Prostate gland (tissue), 2 donors: Measurements from ENCODE around the gene PSMB1. TPM values are rescaled to one million over a fixed set of nuclear protein-coding genes. Genes with fewer than 3 reads are reported as not detected.
"Not testable (repeated sequence)": the region's sequence is repeated elsewhere in the genome, so short reads cannot be mapped to it uniquely, and the experiment has no call there.

Source experiments
- DNase-seq: peaks from one replicate; pipeline ENCODE4 v3.0.0-alpha.2; 2019; ENCODE audit warnings: low spot score
- H3K27ac ChIP-seq, 2 donors: fragments of 200-600 bp; sonication (generic); 2 replicates each; pipeline ENCODE4 v1.5.1; 2017 to 2019
- H3K27me3 ChIP-seq: fragments of 200-600 bp; sonication (generic); replicated peaks from 2 replicates; pipeline ENCODE4 v1.5.1; 2019; ENCODE audit not compliant: insufficient read depth
- H3K36me3 ChIP-seq, 2 donors: fragments of 200-600 bp; sonication (generic); 1 replicate in 1 of 2; 2 replicates in 1 of 2; pipeline versions ENCODE4 v1.5.1 to v1.8.1; 2017 to 2019
- H3K4me1 ChIP-seq: fragments of 200-600 bp; sonication (generic); replicated peaks from 2 replicates; pipeline ENCODE4 v1.5.1; 2019
- H3K4me3 ChIP-seq, 2 donors: fragments of 200-600 bp; sonication (generic); 2 replicates each; pipeline ENCODE4 v1.5.1; 2017 to 2019
- H3K9me3 ChIP-seq: fragments of 200-600 bp; sonication (generic); 2 replicates; pipeline ENCODE4 v1.5.1; 2017
- CTCF ChIP-seq, 4 experiments: fragments of 200-600 bp in 2 of 4; fragments of 450-650 bp in 2 of 4; sonication (generic) in 2 of 4; IDR thresholded peaks; 1 replicate in 3 of 4; 2 replicates in 1 of 4; pipeline ENCODE4 v1.5.1; 2016 to 2019; ENCODE audit warnings: antibody characterized with exemption in 4 of 4, mild to moderate bottlenecking in 2 of 4, moderate library complexity in 2 of 4
- POLR2A ChIP-seq: fragments of 450-650 bp; IDR thresholded peaks from one replicate; pipeline ENCODE4 v1.6.1; 2016; ENCODE audit warnings: antibody characterized with exemption, mild to moderate bottlenecking
- POLR2AphosphoS5 ChIP-seq: sonication (generic); formaldehyde crosslinking; IDR thresholded peaks from one replicate; pipeline ENCODE4 v1.6.1; 2017; ENCODE audit warnings: antibody characterized with exemption
- WGBS: methylation state at CpG from one replicate; pipeline ENCODE4 v1.1.5; 2018; 5-methylcytosine and 5-hydroxymethylcytosine counted together
- intact Hi-C: fragments of 100-400 bp; cut with DNase I; formaldehyde crosslinking; loops from one replicate; pipeline ENCODE4 v1.14.2; 2022
- total RNA-seq, 2 donors: library from RNA; depleted of rRNA; stranded (reverse); fragments of >200 nt; gene quantifications; one replicate each; pipeline ENCODE4 v1.1.0, GENCODE V29; 2016

Gene PSMB1
- total RNA-seq, 2 donors from 2014 or later = 188 to 234 TPM

- Histone ChIP-seq H3K36me3 (peaks cover 4 to 12% of the 10 kb centered on the region in 2 donors), H3K27ac (no peak overlapping the region), H3K9me3 (no peaks in the 10 kb centered on the region), H3K4me1 (no peaks in the 10 kb centered on the region), H3K27me3 (no peaks in the 10 kb centered on the region), H3K4me3 (no peak overlapping the region)
- no peak for TF ChIP-seq POLR2A
- no peak for TF ChIP-seq POLR2AphosphoS5
- WGBS = 85% methylated on average over 7 of the region's 7 CpGs
- no peak for DNase-seq
- intact Hi-C loops = no loop called here
Observed at GRCh38 chr6:170532867-170533488, 20.1 kb downstream of the PSMB1 start.

GRCh38 chr6:170529839-170530469, 23.2 kb downstream of the PSMB1 start:
- H3K36me3 ChIP-seq = no peaks in the 10 kb centered on the region
- intact Hi-C loops = loop anchor here (2.0 to 10.0 kb wide), 2 partner anchors 225 to 699 kb away; partner anchors contain the start of gene FAM120B
- WGBS = 46% methylated on average over 5 of the region's 5 CpGs
- peak; percentile 70 for DNase-seq
- no peak overlapping the region for H3K4me3 ChIP-seq
- H3K27ac ChIP-seq = no peak overlapping the region
- peak; percentile 64 to 82 (median 78) for TF ChIP-seq CTCF (IDR thresholded peaks at IDR 0.05)
- TF ChIP-seq POLR2AphosphoS5 = peak; percentile 19
- no peak for TF ChIP-seq POLR2A
- H3K27me3 ChIP-seq = no peaks in the 10 kb centered on the region
- H3K9me3 ChIP-seq = no peaks in the 10 kb centered on the region
- H3K4me1 ChIP-seq = no peaks in the 10 kb centered on the region

- H3K36me3 ChIP-seq, H3K9me3 ChIP-seq, DNase-seq, H3K4me1 ChIP-seq, H3K27me3 ChIP-seq, H3K27ac ChIP-seq, H3K4me3 ChIP-seq: not testable (repeated sequence)
- intact Hi-C loops = loop anchor here (10.0 kb wide), 1 partner anchor 223 kb away; the partner anchor contains the start of gene FAM120B
- 93% methylated on average over 5 of the region's 5 CpGs for WGBS
Observed at GRCh38 chr6:170527995-170528394, 25.1 kb downstream of the PSMB1 start.

GRCh38 chr6:170525795-170526194, 27.3 kb downstream of the PSMB1 start:
- DNase-seq = no peak
- TF ChIP-seq POLR2AphosphoS5 (no peak), POLR2A (no peak), CTCF (IDR thresholded peaks at IDR 0.05) (no peak)
- H3K27me3 ChIP-seq = no peaks in the 10 kb centered on the region
- H3K27ac ChIP-seq = no peak overlapping the region
- H3K4me1 ChIP-seq = no peaks in the 10 kb centered on the region
- H3K36me3 ChIP-seq = no peaks in the 10 kb centered on the region
- 29% methylated on average over 7 of the region's 7 CpGs for WGBS
- H3K4me3 ChIP-seq = no peak overlapping the region
- intact Hi-C loops = loop anchor here (10.0 kb wide), 1 partner anchor 221 kb away; the partner anchor contains the start of gene FAM120B
- H3K9me3 ChIP-seq = no peaks in the 10 kb centered on the region

- DNase-seq = no peak
- Histone ChIP-seq H3K4me1 (no peaks in the 10 kb centered on the region), H3K27me3 (no peaks in the 10 kb centered on the region), H3K4me3 (no peak overlapping the region), H3K27ac (no peak overlapping the region), H3K36me3 (no peaks in the 10 kb centered on the region), H3K9me3 (no peaks in the 10 kb centered on the region)
- intact Hi-C loops = loop anchor here (10.0 kb wide), 1 partner anchor 219 kb away; the partner anchor contains the start of gene FAM120B
- 75% methylated on average over 5 of the region's 5 CpGs for WGBS
- TF ChIP-seq POLR2A (no peak), CTCF (IDR thresholded peaks at IDR 0.05) (no peak), POLR2AphosphoS5 (no peak)
Observed at GRCh38 chr6:170524172-170524502, 29.0 kb downstream of the PSMB1 start.
